Gastrocnemius medialis (tissue), 4 donors: ENCODE measurements around the gene CARMIL1. TPM values are rescaled to one million over a fixed set of nuclear protein-coding genes. Genes with fewer than 3 reads are reported as not detected.

Experiments
- ATAC-seq, 2 donors: fragments of 150-250 bp; one replicate each; pipeline ENCODE4 v1.9.1; 2016
- DNase-seq, 2 donors: peaks; one replicate each; pipeline ENCODE4 v3.0.0-alpha.2; 2019
- H3K27ac ChIP-seq, 4 donors: fragments of 200-600 bp; sonication (generic); 1 replicate in 1 of 4; 2 replicates in 3 of 4; pipeline ENCODE4 v1.5.1; 2016 to 2018; ENCODE audit warnings: mild to moderate bottlenecking in 2 of 4, moderate library complexity in 1 of 4
- H3K27me3 ChIP-seq, 3 donors: fragments of 200-600 bp; sonication (generic) in 2 of 3; 1 replicate in 1 of 3; 2 replicates in 2 of 3; pipeline versions ENCODE4 v1.5.1 to v1.6.0; 2016 to 2019; ENCODE audit warnings: mild to moderate bottlenecking in 1 of 3, moderate library complexity in 1 of 3
- H3K36me3 ChIP-seq, 2 donors: fragments of 200-600 bp; sonication (generic) in 1 of 2; one replicate each; pipeline ENCODE4 v1.5.1; 2017 to 2018
- H3K4me1 ChIP-seq, 2 donors: fragments of 200-600 bp; sonication (generic) in 1 of 2; one replicate each; pipeline ENCODE4 v1.5.1; 2016 to 2017; ENCODE audit warnings: mild to moderate bottlenecking in 2 of 2
- H3K4me3 ChIP-seq, 4 donors: fragments of 200-600 bp; sonication (generic) in 3 of 4; 1 replicate in 1 of 4; 2 replicates in 3 of 4; pipeline ENCODE4 v1.5.1; 2016 to 2019; ENCODE audit warnings: mild to moderate bottlenecking in 2 of 4
- H3K9me3 ChIP-seq, 3 donors: fragments of 200-600 bp; sonication (generic) in 2 of 3; 1 replicate in 1 of 3; 2 replicates in 2 of 3; pipeline ENCODE4 v1.5.1; 2016 to 2019
- CTCF ChIP-seq, 5 experiments: fragments of 450-650 bp in 3 of 5; fragments of 200-600 bp in 2 of 5; sonication (generic) in 2 of 5; IDR thresholded peaks in 4 of 5; conservative IDR thresholded peaks in 1 of 5; 1 replicate in 4 of 5; 2 replicates in 1 of 5; pipeline ENCODE4 v1.5.1; 2016 to 2019; ENCODE audit warnings: antibody characterized with exemption in 5 of 5, mild to moderate bottlenecking in 3 of 5, moderate library complexity in 3 of 5
- POLR2A ChIP-seq, 2 donors: fragments of 450-650 bp; IDR thresholded peaks; one replicate each; pipeline ENCODE4 v1.6.1; 2017; ENCODE audit warnings: antibody characterized with exemption in 2 of 2, mild to moderate bottlenecking in 2 of 2, moderate library complexity in 2 of 2
- in situ Hi-C, 4 donors: fragments of 200-750 bp; cut with MboI; loops; one replicate each; pipeline versions ENCODE4 v1.15.0 to v1.8.0; 2017; ENCODE audit warnings: low sequenced_read_pairs in 4 of 4
- intact Hi-C: fragments of 100-400 bp; cut with DNase I; formaldehyde crosslinking; loops from one replicate; pipeline ENCODE4 v1.15.1; 2023; ENCODE audit warnings: low total_unique reads
- total RNA-seq, 4 donors: library from RNA; depleted of rRNA; stranded (reverse); fragments of >200 nt; gene quantifications; one replicate each; pipeline versions ENCODE4 v1.1.0 to v1.2.3, GENCODE V29; 2016

CARMIL1 gene
- total RNA-seq, 4 donors from 2014 or later = 0.87 to 2.1 (median 1.7) TPM

GRCh38 chr6:25277386-25277785, 1.8 kb upstream of the CARMIL1 start:
- Histone ChIP-seq H3K27me3 (peaks cover 3 to 37% (median 18%) of the 10 kb centered on the region in 3 donors), H3K36me3 (no peaks in the 10 kb centered on the region), H3K4me3 (no peak overlapping the region), H3K9me3 (no peaks in the 10 kb centered on the region), H3K4me1 (peaks cover 9 to 16% of the 10 kb centered on the region in 2 donors), H3K27ac (no peak overlapping the region)
- no peak for TF ChIP-seq CTCF (IDR thresholded peaks at IDR 0.05 in 4 of 5, conservative IDR thresholded peaks at IDR 0.05 in 1 of 5)
- TF ChIP-seq POLR2A (IDR thresholded peaks at IDR 0.05) = no peak
- intact Hi-C loops = loop anchor here (5.0 kb wide), 1 partner anchor 215 kb away; no protein-coding TSS in a partner anchor
- DNase-seq (no peak), ATAC-seq (no peak)
- in situ Hi-C loops = loop anchor here in 3 of 4 donors (10.0 kb wide), 3 partner anchors 207 to 327 kb away; no protein-coding TSS in a partner anchor

DNA sequence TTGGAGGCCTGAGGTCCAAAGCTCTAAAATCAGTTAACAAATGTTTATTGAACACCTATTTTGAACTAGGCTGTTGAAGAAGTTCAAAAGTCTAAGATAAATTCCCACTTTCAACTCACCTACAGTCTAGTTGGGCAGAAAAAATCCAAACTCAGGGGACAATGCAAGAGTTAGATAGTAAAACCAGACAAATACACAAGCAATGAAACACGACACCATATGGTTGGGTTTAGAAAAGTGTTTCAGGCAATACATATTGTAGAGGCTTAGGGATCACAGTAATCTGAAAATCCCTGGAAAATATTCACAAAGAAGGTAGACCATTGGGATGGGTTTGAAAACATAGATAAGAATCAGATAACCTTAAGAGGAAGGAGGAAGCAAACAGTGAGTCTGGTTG, 1.3 kb upstream of the CARMIL1 start:
- Histone ChIP-seq H3K4me1 (peaks cover 9 to 16% of the 10 kb centered on the region in 2 donors), H3K27ac (no peak overlapping the region), H3K27me3 (peaks cover 3 to 37% (median 18%) of the 10 kb centered on the region in 3 donors), H3K4me3 (no peak overlapping the region), H3K9me3 (no peaks in the 10 kb centered on the region), H3K36me3 (no peaks in the 10 kb centered on the region)
- no peak for TF ChIP-seq POLR2A (IDR thresholded peaks at IDR 0.05)
- in situ Hi-C loops = loop anchor here in 3 of 4 donors (10.0 kb wide), 3 partner anchors 207 to 327 kb away; no protein-coding TSS in a partner anchor
- intact Hi-C loops = loop anchor here (5.0 kb wide), 1 partner anchor 214 kb away; no protein-coding TSS in a partner anchor
- DNase-seq (no peak), ATAC-seq (no peak)

- in situ Hi-C loops (loop anchor here in 3 of 4 donors (10.0 kb wide), 3 partner anchors 206 to 326 kb away; no protein-coding TSS in a partner anchor), intact Hi-C loops (loop anchor here (5.0 kb wide), 1 partner anchor 214 kb away; no protein-coding TSS in a partner anchor)
- peaks cover 9 to 16% of the 10 kb centered on the region in 2 donors for H3K4me1 ChIP-seq
- H3K4me3 ChIP-seq = peak overlapping the region; percentile 63 to 89 (median 68)
- no peak for TF ChIP-seq POLR2A (IDR thresholded peaks at IDR 0.05)
- TF ChIP-seq CTCF (IDR thresholded peaks at IDR 0.05 in 4 of 5, conservative IDR thresholded peaks at IDR 0.05 in 1 of 5) = no peak
- H3K36me3 ChIP-seq = no peaks in the 10 kb centered on the region
- H3K9me3 ChIP-seq = no peaks in the 10 kb centered on the region
- H3K27me3 ChIP-seq = peaks cover 3 to 37% (median 18%) of the 10 kb centered on the region in 3 donors
- ATAC-seq (no peak), DNase-seq (no peak)
- no peak overlapping the region for H3K27ac ChIP-seq
Measured at GRCh38 chr6:25278261-25278913, 787 bp upstream of the CARMIL1 start.

- Histone ChIP-seq H3K27me3 (peaks cover 3 to 35% (median 18%) of the 10 kb centered on the region in 3 donors), H3K4me1 (peaks cover 9 to 16% of the 10 kb centered on the region in 2 donors), H3K36me3 (no peaks in the 10 kb centered on the region), H3K4me3 (peak overlapping the region; percentile 63 to 89 (median 68)), H3K27ac (peak overlapping the region in 2 of 4 donors; percentile 16 to 52), H3K9me3 (no peaks in the 10 kb centered on the region)
- TF ChIP-seq POLR2A (IDR thresholded peaks at IDR 0.05) (no peak), CTCF (IDR thresholded peaks at IDR 0.05 in 4 of 5, conservative IDR thresholded peaks at IDR 0.05 in 1 of 5) (no peak)
- DNase-seq = no peak
- intact Hi-C loops (loop anchor here (5.0 kb wide), 1 partner anchor 212 kb away; no protein-coding TSS in a partner anchor), in situ Hi-C loops (loop anchor here (5.0 to 10.0 kb wide), 4 partner anchors 205 to 325 kb away; no protein-coding TSS in a partner anchor)
- peak in 1 of 2 donors; percentile 12 for ATAC-seq
Measured at GRCh38 chr6:25279748-25280343, 672 bp downstream of the CARMIL1 start.
